Upper lobe of left lung (tissue), 6 donors: ENCODE results near the gene HPS3. TPM values are rescaled to one million over a fixed set of nuclear protein-coding genes. Genes with fewer than 3 reads are reported as not detected.

ENCODE experiments used
- ATAC-seq, 2 donors: fragments of 200-7000 bp; cut with Tn5 transposase; one replicate each; pipeline ENCODE4 v1.9.1; 2022; ENCODE audit warnings: mild to moderate bottlenecking in 2 of 2, moderate library complexity in 2 of 2; ENCODE audit not compliant: low FRiP score in 2 of 2
- DNase-seq, 2 donors: peaks; one replicate each; pipeline ENCODE4 v3.0.0-alpha.2; 2019 to 2020
- H3K27ac ChIP-seq, 4 donors: fragments of 200-600 bp; sonication (generic); one replicate each; pipeline ENCODE4 v1.5.1; 2016 to 2019
- H3K27me3 ChIP-seq, 4 donors: fragments of 200-600 bp; sonication (generic); one replicate each; pipeline ENCODE4 v1.5.1; 2017 to 2019
- H3K36me3 ChIP-seq, 4 donors: fragments of 200-600 bp; sonication (generic); one replicate each; pipeline ENCODE4 v1.5.1; 2016 to 2019
- H3K4me1 ChIP-seq, 4 donors: fragments of 200-600 bp; sonication (generic); one replicate each; pipeline ENCODE4 v1.5.1; 2018 to 2019
- H3K4me3 ChIP-seq, 4 donors: fragments of 200-600 bp; sonication (generic); one replicate each; pipeline ENCODE4 v1.5.1; 2017 to 2019; ENCODE audit warnings: mild to moderate bottlenecking in 2 of 4, moderate library complexity in 1 of 4
- H3K9me3 ChIP-seq, 4 donors: fragments of 200-600 bp; sonication (generic); one replicate each; pipeline ENCODE4 v1.5.1; 2018 to 2019
- CTCF ChIP-seq, 6 experiments: fragments of 450-650 bp in 4 of 6; fragments of 200-600 bp in 2 of 6; sonication (generic) in 2 of 6; IDR thresholded peaks; one replicate each; pipeline ENCODE4 v1.5.1; 2016 to 2019; ENCODE audit warnings: antibody characterized with exemption in 6 of 6
- EP300 ChIP-seq, 4 donors: sonication (generic); formaldehyde crosslinking; IDR thresholded peaks; one replicate each; pipeline ENCODE4 v1.5.1; 2017; ENCODE audit warnings: antibody characterized with exemption in 4 of 4, control low read depth in 2 of 4
- POLR2A ChIP-seq, 4 donors: fragments of 450-650 bp; IDR thresholded peaks; one replicate each; pipeline ENCODE4 v1.5.1; 2016 to 2017; ENCODE audit warnings: antibody characterized with exemption in 4 of 4, mild to moderate bottlenecking in 2 of 4
- POLR2AphosphoS5 ChIP-seq, 2 donors: sonication (generic); formaldehyde crosslinking; IDR thresholded peaks; one replicate each; pipeline ENCODE4 v1.5.1; 2017; ENCODE audit warnings: antibody characterized with exemption in 2 of 2
- WGBS, 2 donors: methylation state at CpG; one replicate each; pipeline ENCODE4 v1.1.5; 2017 to 2018; 5-methylcytosine and 5-hydroxymethylcytosine counted together
- total RNA-seq, 6 donors: library from RNA; depleted of rRNA in 4 of 6; stranded (reverse); fragments of >200 nt in 4 of 6; gene quantifications; one replicate each; pipeline versions ENCODE4 v1.1.0 to v1.2.1, GENCODE V29; 2016 to 2021
- donor health status: DM: no; HTN: no; CAD: no; lungs with moderate emphysema.
- donor health status: DM: no; HTN: yes; CAD: no; lungs with severe emphysema.

The HPS3 gene
- total RNA-seq: 10 to 100 TPM; 13.4 to 29.8 (median 17.8) TPM

- no peaks in the 10 kb centered on the region for H3K27me3 ChIP-seq
- peak in 1 of 4 donors; percentile 69 for TF ChIP-seq EP300 (IDR thresholded peaks at IDR 0.05)
- peak; percentile 86 to 98 for TF ChIP-seq POLR2AphosphoS5 (IDR thresholded peaks at IDR 0.05)
- peak in 3 of 4 donors; percentile 91 to 98 (median 98) for TF ChIP-seq POLR2A (IDR thresholded peaks at IDR 0.05)
- peak in 4 of 6 experiments; percentile 19 to 45 (median 39) for TF ChIP-seq CTCF (IDR thresholded peaks at IDR 0.05)
- H3K9me3 ChIP-seq: no peaks in the 10 kb centered on the region
- ATAC-seq: peak; percentile 96 to 99
- H3K4me3 ChIP-seq: peak within 1 kb of the TSS; percentile 39 to 95 (median 90)
- no peaks in the 10 kb centered on the region for H3K36me3 ChIP-seq
- peak within 1 kb of the TSS; percentile 74 to 95 (median 90) for H3K27ac ChIP-seq
- DNase-seq: peak; percentile 97 to 99
- 0 to 1% methylated on average over 23 to 48 of the region's 84 CpGs for WGBS, 2 donors
- peaks cover 21 to 43% (median 28%) of the 10 kb centered on the region in 4 donors for H3K4me1 ChIP-seq
Observed at GRCh38 chr3:149129326-149130205, at the start of gene HPS3. Gene HPS3 (plus strand): TSS chr3:149129638. CDS start chr3:149129724, 86 bp downstream.

- no peak overlapping the region for H3K4me3 ChIP-seq
- ATAC-seq: no peak
- no peak for DNase-seq
- peaks cover under 1 to 7% (median 3%) of the 10 kb centered on the region in 4 donors for H3K4me1 ChIP-seq
- TF ChIP-seq EP300 (IDR thresholded peaks at IDR 0.05) (no peak), POLR2AphosphoS5 (IDR thresholded peaks at IDR 0.05) (no peak), CTCF (IDR thresholded peaks at IDR 0.05) (no peak), POLR2A (IDR thresholded peaks at IDR 0.05) (no peak)
- H3K27ac ChIP-seq: no peak overlapping the region
- no peaks in the 10 kb centered on the region for H3K9me3 ChIP-seq
- no peaks in the 10 kb centered on the region for H3K27me3 ChIP-seq
- H3K36me3 ChIP-seq: peaks cover 0 to 4% (median under 1%) of the 10 kb centered on the region in 4 donors
- WGBS, 2 donors: 73 to 85% methylated on average over 3 of the region's 3 CpGs
Observed at GRCh38 chr3:149080011-149080698, 49.3 kb upstream of the HPS3 start.

GRCh38 chr3:149080699-149081091, 48.7 kb upstream of the HPS3 start:
- DNase-seq: no peak
- Histone ChIP-seq H3K27me3 (no peaks in the 10 kb centered on the region), H3K4me1 (peaks cover 4 to 10% (median 7%) of the 10 kb centered on the region in 4 donors), H3K36me3 (peaks cover 0 to 2% (median 0%) of the 10 kb centered on the region in 4 donors), H3K9me3 (no peaks in the 10 kb centered on the region), H3K27ac (no peak overlapping the region), H3K4me3 (no peak overlapping the region)
- TF ChIP-seq POLR2A (IDR thresholded peaks at IDR 0.05) (no peak), CTCF (IDR thresholded peaks at IDR 0.05) (no peak), EP300 (IDR thresholded peaks at IDR 0.05) (no peak), POLR2AphosphoS5 (IDR thresholded peaks at IDR 0.05) (no peak)
- WGBS, 2 donors: 55 to 88% methylated on average over 2 of the region's 2 CpGs
- ATAC-seq: no peak

GRCh38 chr3:149081772-149082171, 47.7 kb upstream of the HPS3 start:
- Histone ChIP-seq H3K4me3 (no peak overlapping the region), H3K27ac (no peak overlapping the region), H3K4me1 (peaks cover 4 to 15% (median 7%) of the 10 kb centered on the region in 4 donors), H3K27me3 (no peaks in the 10 kb centered on the region), H3K36me3 (no peaks in the 10 kb centered on the region), H3K9me3 (no peaks in the 10 kb centered on the region)
- no peak for TF ChIP-seq POLR2A (IDR thresholded peaks at IDR 0.05)
- no peak for TF ChIP-seq POLR2AphosphoS5 (IDR thresholded peaks at IDR 0.05)
- no peak for TF ChIP-seq CTCF (IDR thresholded peaks at IDR 0.05)
- no peak for TF ChIP-seq EP300 (IDR thresholded peaks at IDR 0.05)
- DNase-seq: no peak
- no peak for ATAC-seq
- WGBS, 2 donors: 96 to 100% methylated on average over 1 of the region's 1 CpG
